ENCODE measurements around the gene NOL6.

GRCh38 chr9:33445389-33446239, 28.1 kb downstream of the NOL6 start:
- TF ChIP-seq, protein P1, sequence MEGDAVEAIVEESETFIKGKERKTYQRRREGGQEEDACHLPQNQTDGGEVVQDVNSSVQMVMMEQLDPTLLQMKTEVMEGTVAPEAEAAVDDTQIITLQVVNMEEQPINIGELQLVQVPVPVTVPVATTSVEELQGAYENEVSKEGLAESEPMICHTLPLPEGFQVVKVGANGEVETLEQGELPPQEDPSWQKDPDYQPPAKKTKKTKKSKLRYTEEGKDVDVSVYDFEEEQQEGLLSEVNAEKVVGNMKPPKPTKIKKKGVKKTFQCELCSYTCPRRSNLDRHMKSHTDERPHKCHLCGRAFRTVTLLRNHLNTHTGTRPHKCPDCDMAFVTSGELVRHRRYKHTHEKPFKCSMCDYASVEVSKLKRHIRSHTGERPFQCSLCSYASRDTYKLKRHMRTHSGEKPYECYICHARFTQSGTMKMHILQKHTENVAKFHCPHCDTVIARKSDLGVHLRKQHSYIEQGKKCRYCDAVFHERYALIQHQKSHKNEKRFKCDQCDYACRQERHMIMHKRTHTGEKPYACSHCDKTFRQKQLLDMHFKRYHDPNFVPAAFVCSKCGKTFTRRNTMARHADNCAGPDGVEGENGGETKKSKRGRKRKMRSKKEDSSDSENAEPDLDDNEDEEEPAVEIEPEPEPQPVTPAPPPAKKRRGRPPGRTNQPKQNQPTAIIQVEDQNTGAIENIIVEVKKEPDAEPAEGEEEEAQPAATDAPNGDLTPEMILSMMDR (IDR thresholded peaks at IDR 0.05 in 4 of 5, conservative IDR thresholded peaks at IDR 0.05 in 1 of 5), result no peak
- TF ChIP-seq POLR2A (IDR thresholded peaks at IDR 0.05), result no peak
